HG02870 (cell line): ENCODE data around the gene RGMA.
"Not testable (repeated sequence)": the region's sequence is repeated elsewhere in the genome, so short reads cannot be mapped to it uniquely, and the experiment has no call there.

Source experiments
- ATAC-seq: cut with Tn5 transposase; IDR thresholded peaks from one replicate; pipeline ENCODE4 v1.9.1; 2021; ENCODE audit warnings: mild to moderate bottlenecking, moderate library complexity; ENCODE audit not compliant: unreplicated experiment

The RGMA gene

DNA sequence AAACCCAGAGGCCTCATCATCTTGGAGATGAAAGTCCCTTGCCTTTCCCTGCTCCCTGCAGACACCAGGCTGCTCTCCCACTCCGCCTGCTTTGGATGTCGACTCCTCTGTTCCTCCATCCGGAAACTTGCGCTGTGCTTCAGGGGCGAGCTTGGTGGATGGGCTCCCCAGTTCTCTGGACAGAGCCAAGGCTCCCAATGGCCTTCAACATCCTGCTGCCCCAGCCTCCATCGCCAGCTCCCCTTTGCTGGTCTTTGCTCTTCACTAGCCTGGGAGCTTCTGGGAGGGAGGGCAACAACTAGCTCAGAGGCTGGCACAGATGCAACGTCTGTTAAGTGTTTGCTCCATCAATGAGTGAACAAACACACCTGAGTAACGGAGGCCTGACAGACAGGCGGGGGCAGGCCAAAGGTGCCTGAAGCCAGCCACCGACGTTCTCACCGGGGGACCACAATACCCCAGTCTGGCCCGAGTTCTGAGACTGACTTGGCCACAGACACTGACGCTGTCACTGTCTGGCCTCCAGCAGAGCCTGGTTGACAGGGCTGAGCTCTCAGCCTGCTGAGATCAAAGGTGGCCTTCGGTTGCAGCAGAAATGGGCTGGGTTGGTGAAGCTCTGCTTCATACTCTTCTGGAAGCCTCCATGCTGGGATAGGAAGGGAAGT, 39.0 kb downstream of the RGMA start:
- no peak for ATAC-seq

- ATAC-seq = no peak
Observed at GRCh38 chr15:93049233-93049632, 39.8 kb downstream of the RGMA start.

DNA sequence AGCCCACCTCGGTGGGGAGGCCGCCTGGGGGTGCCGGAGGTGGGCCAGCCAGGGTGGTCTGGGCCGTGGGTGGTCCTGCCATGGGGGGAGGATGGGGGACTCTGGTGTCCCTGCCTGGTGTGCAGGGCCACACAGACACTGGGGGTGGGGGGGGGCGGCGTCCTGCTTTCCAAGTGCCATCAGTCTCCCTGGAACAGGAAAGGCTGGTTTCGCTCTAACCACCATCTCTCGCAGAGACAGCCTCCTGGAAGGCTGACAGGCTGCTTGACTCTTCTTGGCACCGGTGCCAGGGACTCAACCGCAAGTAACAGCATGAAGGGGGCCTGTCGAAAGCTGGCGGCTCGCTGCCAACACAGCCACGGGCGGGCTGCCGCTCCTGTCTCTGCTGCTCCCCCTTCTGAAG, 40.3 kb downstream of the RGMA start:
- ATAC-seq = no peak

DNA sequence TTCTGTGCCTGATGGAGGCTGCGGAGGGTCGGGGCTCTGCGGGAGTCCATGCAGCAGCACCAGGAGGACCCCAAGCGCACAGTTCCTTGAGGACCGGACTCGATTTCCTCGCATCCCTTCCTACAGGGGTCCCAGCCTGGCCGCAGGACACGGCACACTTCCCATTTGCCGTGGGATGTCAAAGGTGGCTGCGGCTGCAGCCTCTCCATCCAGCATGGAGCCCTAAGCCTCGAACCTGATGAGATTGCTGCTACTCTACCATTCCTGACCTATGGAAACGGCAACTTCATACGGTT, 40.6 kb downstream of the RGMA start:
- no peak for ATAC-seq

GRCh38 chr15:93047621-93048425, 41.2 kb downstream of the RGMA start:
- no peak for ATAC-seq

DNA sequence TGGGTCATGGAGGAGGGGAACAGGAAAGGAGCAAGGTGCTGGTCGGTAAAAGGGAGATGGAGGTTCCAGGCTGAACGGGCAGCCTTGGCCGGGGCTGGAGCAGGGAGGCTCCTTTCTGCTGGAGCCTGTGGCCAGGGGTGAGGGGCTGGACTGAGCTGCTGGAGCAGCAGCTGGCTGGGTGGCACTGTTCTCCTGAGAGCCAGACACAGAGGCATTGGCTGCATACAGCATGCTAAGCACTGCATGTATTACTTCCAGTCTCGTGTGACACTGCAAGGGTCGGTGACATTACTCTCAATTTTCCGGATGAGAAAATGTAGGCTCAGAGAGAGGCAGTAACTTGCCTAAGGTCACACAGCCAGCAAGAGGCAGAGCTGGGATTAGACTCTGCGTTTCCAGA, 42.3 kb downstream of the RGMA start:
- no peak for ATAC-seq

GRCh38 chr15:93046120-93046519, 42.9 kb downstream of the RGMA start:
- ATAC-seq = no peak

- ATAC-seq = no peak
Observed at GRCh38 chr15:93045191-93045785, 43.7 kb downstream of the RGMA start.

- no peak for ATAC-seq
Observed at GRCh38 chr15:93044301-93045190, 44.5 kb downstream of the RGMA start.

DNA sequence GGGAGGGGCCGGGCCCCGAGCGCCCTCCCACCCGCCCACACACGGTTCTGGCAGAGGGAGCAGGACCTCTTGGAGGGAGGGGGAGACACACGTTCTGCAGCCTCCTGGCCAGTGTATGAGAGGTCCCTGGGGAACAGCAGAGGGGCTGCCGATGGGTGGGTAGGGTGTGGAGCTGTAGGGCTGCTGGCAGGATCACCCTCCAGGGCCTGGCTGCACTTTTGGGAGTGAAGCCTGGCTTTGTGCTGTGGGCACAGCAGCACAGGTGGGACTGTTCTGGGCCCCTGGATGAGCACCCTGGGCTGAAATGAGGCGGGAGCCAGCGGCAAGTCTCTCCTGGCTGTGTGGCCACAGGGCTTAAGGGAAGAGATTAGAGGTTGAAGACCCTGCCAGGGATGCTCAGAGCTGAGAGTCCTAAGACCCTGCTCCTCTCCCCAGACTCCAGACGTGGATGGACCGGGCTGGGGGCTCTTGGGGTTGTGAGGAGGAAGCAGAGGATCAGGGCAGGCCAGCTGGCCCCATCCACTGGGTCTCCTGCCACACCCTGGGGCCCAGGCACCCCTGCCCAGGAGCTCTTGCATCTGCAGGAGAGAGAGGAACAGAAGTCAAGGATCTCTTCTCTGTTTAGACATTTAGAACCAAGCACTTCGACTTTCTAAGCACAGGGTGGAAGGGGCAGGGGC, 45.2 kb downstream of the RGMA start:
- no peak for ATAC-seq

GRCh38 chr15:93042691-93043378, 46.2 kb downstream of the RGMA start:
- no peak for ATAC-seq

DNA sequence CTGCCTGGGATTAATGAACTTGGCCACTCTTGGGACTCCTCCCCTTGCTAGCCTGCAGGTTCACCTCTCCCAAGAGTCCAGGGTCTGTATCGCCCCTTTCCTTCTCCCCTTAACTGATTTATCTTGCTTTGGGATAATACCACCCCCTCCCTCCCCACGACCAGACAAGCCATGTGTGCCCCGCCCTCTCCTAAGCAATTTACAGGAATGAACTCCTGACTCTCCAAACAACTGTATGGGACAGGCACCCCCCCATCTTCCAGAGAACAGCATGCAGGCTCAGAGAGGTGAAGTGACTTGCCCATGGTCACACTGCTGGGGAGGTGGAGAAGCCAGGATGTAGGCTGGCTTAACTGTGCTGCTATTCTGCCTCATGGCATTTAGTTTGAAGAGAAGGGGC, 46.8 kb downstream of the RGMA start:
- no peak for ATAC-seq

- ATAC-seq = no peak
Observed at GRCh38 chr15:93041159-93041547, 47.9 kb downstream of the RGMA start.

DNA sequence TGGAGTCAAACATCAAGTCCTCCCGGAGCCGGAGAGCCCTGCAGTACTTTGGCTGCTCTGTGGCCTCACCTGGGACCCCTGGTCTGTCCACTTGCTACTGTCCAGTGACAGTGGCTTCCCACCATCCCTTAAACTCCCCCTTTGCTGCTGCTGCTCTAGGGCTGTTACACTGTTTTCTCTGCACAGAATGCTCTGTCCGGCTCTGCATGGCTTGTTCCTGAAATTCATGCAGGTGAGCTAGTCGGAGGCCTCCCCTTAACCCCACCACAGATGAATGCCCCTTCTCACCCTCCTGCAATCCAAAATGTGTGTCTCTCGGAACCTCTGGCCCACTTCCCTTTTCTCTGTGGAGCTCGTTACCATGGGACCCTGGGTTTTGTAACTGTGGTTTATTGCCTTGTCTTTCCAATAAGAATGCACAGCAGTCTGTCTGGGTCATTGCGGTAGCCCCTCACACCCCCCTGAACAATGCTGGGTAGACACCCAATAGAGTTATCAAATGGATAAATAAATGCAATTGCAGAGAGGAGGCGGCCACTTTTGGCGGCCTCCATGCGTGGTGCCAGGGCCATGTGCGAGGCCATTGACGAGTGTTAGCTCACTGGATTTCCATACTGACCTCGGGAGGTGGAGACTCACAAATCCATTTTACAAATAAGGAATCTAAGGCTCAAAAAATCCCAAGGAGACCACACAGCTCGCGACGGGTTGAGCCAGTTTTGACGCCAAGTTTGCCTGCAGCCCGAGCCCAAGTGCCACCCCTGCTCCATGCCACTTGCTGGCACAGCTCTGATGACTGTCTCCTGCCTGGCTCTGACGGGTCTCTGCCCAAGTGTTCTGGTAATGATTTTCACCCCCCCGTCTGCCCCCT, 48.5 kb downstream of the RGMA start:
- no peak for ATAC-seq

- ATAC-seq = not testable (repeated sequence)
Observed at GRCh38 chr15:93039562-93040287, 49.3 kb downstream of the RGMA start.

- ATAC-seq = no peak
Observed at GRCh38 chr15:93037820-93038705, 50.9 kb downstream of the RGMA start.

- no peak for ATAC-seq
Observed at GRCh38 chr15:93036951-93037819, 51.8 kb downstream of the RGMA start.
